Fibroblast of skin of back (primary cell): Measurements from ENCODE around the gene DAGLA.

ENCODE experiments used
- DNase-seq: peaks from one replicate; pipeline ENCODE4 v3.0.0-alpha.2; 2013

Gene DAGLA

GRCh38 chr11:61690706-61691379 is 10.7 kb downstream of the DAGLA start:
- no peak for DNase-seq

DNA sequence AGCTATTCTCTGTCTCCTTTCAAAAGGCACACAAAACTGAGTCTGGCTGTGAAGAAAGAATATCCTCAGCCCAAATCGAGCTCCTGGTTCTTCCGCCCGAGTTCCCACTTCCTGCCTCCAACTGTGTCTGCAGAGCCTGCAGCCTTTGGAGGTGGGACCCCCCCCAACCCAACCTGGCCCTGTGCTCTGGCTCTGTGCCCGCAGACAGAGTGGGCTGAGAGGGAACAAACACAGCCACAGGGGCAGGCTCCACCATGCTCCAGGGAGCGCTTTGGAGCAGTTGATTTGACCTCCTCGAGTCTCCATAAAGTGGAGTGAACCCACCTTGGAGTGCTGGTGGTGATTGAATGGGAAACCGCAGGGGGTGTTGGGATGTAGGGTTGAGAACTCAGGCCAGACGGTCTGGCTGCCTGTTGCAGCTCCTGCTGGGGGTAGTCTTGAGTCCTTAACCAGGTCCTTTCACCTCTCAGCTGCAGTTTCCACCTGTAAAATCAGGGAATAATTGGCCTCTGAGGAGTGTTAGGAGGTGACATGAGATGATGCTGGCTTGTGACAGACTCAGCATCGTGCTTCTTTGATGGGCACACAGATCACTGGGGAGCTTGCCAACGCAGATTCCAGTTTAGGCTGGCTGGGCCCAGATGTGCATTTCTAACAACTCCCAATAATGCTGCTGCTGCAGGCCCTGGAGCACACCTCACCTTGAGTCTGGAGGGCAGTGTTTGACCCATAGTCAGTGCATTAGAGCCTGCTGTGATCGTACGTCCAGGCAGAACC is 11.4 kb downstream of the DAGLA start:
- DNase-seq = no peak

GRCh38 chr11:61693922-61694601 is 13.9 kb downstream of the DAGLA start:
- no peak for DNase-seq

GRCh38 chr11:61694602-61694939 is 14.4 kb downstream of the DAGLA start:
- DNase-seq = no peak

DNA sequence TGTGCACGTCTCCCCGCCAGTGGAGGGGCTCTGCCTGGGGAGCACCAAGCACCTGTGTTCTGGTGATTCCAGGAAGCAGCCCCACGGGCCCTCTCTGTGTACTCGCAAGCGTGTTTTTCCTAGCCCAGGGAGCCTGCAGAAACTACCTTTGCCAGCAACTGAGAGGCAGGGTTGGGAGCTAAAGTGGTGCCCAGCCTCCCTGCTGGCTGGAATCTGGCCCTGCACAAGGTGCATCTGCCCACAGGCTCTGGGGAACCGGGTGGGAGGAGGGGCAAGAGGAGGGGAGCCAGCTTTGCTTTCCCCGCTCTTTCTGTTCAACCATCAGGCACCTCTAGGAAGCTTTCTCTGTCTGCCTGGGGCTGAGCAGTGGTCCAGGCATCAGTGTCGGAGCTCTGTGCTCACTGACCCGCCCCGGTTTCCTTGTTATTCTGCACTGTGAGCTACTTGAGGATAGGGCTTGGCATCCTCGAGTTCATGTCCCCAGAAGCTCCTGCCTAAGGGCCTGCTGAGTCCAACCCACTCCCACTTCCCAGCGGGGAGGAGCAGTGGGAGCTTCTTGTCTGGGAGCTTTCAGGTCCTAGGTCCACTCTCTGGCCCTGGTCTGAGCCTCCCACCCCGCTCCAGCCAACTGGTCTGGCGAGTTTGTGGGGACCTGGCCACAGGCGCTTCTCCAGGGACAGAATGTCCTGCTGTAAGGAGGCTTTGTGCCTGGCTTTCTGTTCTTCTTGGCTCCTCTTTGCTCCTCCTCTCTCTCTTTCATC is 14.9 kb downstream of the DAGLA start:
- DNase-seq = no peak

DNA sequence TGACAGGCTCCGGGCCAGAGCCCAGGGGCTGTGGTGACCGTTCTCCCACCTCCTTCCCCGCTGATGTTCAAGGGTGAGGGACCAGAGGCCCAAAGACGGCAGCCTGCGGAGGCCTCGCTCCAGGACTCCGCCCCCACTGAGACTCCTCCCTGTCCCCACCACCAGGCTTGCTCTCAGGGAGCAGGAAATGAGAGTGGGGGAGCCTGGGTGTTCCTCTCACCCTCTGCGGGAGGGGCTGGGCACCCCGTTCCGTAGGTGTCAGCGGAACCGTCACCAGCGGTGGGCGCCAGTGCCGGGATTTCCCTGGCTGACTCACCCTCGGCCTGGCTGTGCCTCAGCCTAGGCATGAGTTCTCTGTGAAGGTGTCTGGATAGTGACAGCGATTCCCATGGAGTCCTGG is 15.7 kb downstream of the DAGLA start:
- DNase-seq = peak; percentile 79

DNA sequence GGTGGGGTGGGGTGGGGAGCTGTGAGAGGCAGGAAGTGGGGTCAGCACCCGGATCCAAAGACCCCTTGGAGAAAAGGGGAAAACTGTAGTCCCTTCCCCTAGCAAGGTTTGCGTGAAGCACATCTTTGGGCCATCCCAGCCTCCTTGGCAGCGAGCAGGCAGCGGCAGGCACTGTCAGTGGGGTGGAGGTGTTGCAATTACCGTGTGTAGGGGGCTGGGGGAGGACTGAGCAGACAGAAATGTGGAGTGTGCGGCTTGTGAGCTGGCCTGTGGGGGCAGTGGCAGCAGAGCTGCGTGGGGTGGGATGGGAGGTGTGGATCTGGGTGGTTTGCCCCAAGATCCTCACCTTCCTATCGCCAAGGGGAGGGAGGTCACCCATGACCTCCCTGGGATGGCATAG is 16.4 kb downstream of the DAGLA start:
- no peak for DNase-seq

- DNase-seq = no peak
Observed at GRCh38 chr11:61697078-61697502, 16.9 kb downstream of the DAGLA start.

DNA sequence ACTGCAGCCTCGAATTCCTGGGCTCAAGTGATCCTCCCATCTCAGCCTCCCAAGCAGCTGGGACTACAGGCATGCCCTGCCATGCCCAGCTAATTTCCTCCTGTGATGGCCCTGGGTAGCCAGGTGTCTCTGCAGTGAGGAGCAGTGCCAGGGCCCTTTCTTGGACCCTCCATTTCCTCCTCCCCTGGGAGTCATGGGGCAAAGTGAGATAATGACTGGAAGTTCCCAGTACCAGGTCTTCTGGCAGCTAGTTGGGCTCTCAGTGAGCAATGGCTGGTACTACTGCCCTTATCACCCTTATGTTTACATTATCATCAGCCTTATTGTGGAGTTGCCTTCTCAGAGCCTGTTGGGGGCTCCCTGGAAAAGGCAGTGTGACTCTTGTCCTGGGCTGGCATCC is 17.6 kb downstream of the DAGLA start:
- no peak for DNase-seq

- no peak for DNase-seq
Observed at GRCh38 chr11:61698173-61698948, 18.2 kb downstream of the DAGLA start.

- no peak for DNase-seq
Observed at GRCh38 chr11:61699737-61700160, 19.6 kb downstream of the DAGLA start.

DNA sequence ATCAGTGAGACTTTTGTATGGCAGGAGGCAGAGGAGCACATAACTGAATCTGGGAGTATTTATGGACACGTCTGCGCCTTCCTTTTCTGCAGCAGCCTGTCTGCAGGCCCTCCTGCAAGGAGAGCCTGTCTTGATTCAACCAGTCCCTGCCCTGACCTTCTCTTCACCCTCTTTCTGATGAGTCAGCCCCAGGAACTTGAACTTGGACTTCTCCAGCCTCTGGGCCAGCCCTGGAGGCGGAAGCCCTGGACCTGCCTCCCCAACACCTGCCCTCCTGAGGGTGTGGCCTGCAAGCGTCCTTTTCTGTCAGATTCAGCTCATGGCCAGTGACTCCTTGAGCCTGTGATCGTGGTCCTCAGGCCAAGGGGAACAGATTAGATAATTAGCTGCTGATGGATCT is 20.0 kb downstream of the DAGLA start:
- peak; percentile 43 for DNase-seq

GRCh38 chr11:61700720-61701119 is 20.5 kb downstream of the DAGLA start:
- no peak for DNase-seq

DNA sequence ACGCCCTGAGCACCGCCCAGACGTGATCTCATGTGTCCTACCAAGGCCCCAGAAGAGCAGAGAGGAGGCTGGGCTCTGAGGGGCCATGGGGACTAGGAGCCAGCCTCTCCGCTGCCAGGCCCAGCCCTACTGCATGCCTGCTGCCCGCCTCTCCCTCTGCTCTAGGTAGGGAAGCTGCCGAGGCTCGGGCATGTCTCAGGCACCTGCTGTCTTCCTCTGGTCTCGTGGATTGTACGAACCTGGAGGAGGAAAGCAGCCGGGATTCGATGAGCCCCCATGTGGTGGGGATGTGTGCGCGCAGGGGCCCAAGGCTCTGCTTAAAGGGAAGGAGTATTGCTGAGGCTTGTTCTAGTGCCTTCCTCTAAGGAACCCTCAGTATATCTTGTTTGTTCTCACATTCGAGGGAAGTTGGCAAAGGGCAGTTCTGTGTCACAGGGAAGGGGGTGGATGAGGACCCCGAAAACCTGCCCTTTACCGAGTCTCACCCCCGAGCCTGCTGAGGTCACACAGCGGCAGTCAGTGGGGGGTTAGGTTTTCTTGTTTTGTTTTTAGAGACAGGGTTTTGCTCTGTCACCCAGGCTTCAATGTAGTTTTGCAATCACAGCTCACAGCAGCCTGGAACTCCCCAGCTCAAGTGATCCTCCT is 21.2 kb downstream of the DAGLA start:
- DNase-seq = no peak

DNA sequence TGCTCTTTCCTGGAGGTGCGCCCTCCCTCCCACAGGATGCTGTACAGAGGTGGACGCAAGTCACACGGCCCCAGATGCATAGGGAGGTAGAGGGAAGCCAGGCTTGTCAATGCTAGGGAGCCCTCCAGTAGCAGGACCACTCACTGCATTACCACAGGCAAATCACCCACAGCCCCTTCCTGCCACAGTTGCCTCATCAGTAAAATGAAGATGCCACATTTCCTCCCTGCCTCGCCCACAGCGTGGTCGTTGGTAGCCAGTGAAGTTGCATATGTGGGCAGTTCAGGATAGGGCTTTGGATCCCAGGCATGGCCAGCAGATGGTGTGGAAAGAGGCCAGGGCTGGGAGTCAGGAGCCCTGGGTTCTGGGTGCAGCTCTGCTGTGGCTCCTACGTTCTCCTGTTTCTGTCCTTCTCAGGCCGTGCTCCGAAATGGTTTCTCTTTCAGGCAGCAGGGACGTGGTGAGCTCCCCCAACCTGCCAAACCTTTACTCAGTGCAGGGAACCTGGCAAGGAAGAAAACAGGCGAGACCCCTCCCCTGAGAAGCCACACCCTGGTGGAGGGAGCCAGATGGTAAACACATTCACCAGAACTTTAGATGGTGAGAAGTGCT is 22.6 kb downstream of the DAGLA start:
- no peak for DNase-seq

DNA sequence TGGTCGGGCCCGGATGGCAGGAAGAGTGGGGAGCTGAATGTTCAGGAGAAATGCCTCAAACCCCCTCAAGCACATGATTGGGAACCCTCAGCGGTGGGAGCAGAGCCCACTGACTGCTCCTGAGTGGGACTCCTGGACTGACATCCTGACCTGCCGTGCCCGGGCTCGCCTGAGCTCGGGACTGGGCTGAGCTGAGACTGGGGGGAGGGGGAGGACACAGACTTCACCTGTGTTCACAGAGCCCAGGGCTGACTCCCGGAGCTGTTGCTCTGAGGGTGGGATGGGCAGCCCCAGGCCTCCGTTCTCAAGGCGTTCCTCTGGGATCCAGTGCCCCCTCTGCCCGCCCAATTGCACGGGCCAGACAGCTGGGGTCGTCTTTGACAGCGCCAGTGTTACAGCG is 24.6 kb downstream of the DAGLA start:
- DNase-seq = no peak

DNA sequence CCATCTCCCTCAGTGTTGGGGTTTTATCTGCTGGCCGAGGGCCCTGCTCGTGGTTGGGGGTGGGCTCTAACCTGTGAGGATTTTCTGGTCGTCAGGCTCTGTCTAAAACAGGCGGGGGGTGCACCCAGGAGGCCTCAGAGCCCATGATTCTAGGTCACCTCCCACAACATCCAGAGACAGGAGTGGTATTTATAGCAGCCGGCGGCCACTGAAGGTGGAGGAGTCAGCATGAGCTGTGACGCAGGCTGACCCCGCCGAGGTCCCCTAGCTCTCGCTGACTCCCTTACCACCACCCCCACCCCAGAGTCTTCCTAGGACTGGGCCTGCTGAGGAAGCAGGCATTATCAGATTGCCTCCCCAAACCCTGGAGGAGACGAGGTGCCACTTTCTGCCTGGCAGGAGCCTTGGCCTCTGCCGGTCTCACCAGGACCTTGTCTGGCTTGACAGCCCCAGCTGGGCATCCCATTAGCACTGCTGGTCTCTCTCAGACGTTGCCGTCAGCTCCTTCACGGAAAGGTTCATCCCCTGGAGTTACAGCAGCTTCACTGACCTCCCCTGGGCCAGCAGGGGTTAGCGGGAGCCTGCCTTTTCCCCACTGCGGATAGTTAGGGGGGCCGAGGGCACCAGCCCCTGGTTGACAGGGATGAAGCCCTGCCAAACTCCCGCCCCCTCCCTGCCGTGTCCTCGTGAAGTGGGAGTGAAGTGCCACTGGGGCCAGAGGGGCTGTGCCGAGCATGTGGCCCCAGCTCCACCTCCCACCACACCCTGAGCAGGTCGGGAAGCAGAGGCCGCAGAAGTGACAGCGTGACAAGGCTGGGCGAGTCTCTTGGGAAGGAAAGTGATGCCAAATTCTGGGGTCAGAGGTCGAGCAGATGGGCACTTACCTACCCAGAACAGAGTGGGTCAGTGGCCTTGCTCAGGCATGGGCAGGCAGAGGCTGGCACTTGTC is 26.5 kb downstream of the DAGLA start:
- DNase-seq = no peak

GRCh38 chr11:61707574-61707973 is 27.4 kb downstream of the DAGLA start:
- DNase-seq = no peak

DNA sequence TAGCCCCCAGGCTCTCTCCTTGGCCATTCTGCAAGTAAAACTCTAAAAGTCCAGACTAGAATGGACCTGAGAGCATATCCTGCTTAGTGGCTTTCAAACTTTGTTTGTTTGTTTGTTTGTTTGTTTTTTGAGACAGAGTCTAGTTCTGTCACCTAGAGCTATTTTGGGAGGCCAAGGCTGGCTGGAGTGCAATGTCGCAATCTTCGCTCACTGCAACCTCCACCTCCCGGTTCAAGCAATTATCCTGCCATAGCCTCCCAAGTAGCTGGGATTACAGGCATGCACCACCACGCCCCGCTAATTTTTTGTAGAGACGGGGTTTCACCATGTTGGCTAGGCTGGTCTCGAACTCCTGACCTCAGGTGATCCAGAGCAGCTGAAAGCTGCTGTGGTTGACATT is 28.9 kb downstream of the DAGLA start:
- DNase-seq = no peak

DNA sequence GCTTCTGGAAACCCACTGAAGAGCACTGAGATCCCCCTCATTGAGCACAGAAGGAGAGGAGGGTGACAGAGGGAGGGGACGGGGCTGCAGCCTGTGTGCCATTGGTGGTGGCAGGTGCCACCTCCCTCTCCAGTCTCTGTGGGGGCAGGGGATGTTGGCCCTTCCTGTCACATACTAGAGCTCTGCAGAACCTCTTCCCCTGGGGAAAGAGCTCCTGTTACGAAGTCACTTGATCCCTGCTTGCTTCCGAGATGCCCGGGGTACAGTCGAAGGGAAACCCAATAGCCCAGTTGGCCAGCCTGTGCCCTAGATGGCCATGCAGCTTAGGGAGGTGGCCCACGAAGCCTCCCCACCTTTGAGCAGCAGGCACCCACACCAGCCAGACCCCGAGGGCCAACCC is 29.4 kb downstream of the DAGLA start:
- no peak for DNase-seq
